ENCODE results near the gene SMC1B. TPM values are rescaled to one million over a fixed set of nuclear protein-coding genes. Genes with fewer than 3 reads are reported as not detected.

SMC1B gene
- total and polyA plus RNA-seq, 9 of the 15 experiments (the other 6 are each of a cell fraction or from before 2014, with no cell fraction given) = 0.03 TPM; not detected in 8

- no TSS peak for BruUV-seq (replicated peaks)
- ChIA-PET CTCF (ENCODE audit: low intra/inter-chr PET ratio) (no interaction called here), POLR2A (no interaction called here)
- no peaks in the 10 kb centered on the region for H3K9me1 ChIP-seq (ENCODE audit: control insufficient read depth, insufficient read depth, low read length)
- DNase-seq (ENCODE audit: extremely low read depth in 1 of 4, low spot score in 3 of 4) (no peak), ATAC-seq (no peak), FAIRE-seq (no peak)
- peaks cover 8 to 55% of the 10 kb centered on the region in 2 experiments; a peak in 4 of 5 replicates for H3K27me3 ChIP-seq (ENCODE audit: control insufficient read depth in 2 of 2, insufficient read depth in 2 of 2, low read length in 2 of 2)
- no peaks in the 10 kb centered on the region for H3K79me2 ChIP-seq (ENCODE audit: control insufficient read depth, insufficient read depth, low read length)
- no peaks in the 10 kb centered on the region for H3K36me3 ChIP-seq (ENCODE audit: control insufficient read depth, insufficient read depth, low read length)
- H3K4me3 ChIP-seq = no peak overlapping the region
- H3K4me1 ChIP-seq (replicated peaks in 1 of 2; ENCODE audit: control insufficient read depth in 2 of 2, insufficient read depth in 2 of 2, low read length in 2 of 2) = no peaks in the 10 kb centered on the region
- no peak overlapping the region for H3K27ac ChIP-seq (ENCODE audit: extremely low read depth, low read depth, low read length)
- TF ChIP-seq MYC (IDR thresholded peaks at IDR 0.05; ENCODE audit: low read depth, low read length) = no peak
- TF ChIP-seq MYC (CRISPR knock-in tag; IDR thresholded peaks at IDR 0.05; ENCODE audit: borderline replicate concordance, low read depth) = no peak
- no peak for TF ChIP-seq HMG20A (CRISPR knock-in tag; conservative IDR thresholded peaks at IDR 0.05)
- no peak for TF ChIP-seq NR1H2 (CRISPR knock-in tag; IDR thresholded peaks at IDR 0.05)
- TF ChIP-seq ARHGAP35 (IDR thresholded peaks at IDR 0.05; ENCODE audit: partially characterized antibody) = no peak
- no peak for TF ChIP-seq SRSF7 (optimal IDR thresholded peaks at IDR 0.05; ENCODE audit: low read depth, low read length)
- no peak for TF ChIP-seq ZNF408 (CRISPR knock-in tag; IDR thresholded peaks at IDR 0.05; ENCODE audit: low read depth)
- no peak for TF ChIP-seq FOXJ2 (tag; IDR thresholded peaks at IDR 0.05)
- H4K20me1 ChIP-seq (replicated peaks; ENCODE audit: control insufficient read depth, insufficient read depth, low read length) = no peaks in the 10 kb centered on the region
- H3K9me3 ChIP-seq (replicated peaks; ENCODE audit: control insufficient read depth, insufficient read depth, low read depth, low read length) = no peaks in the 10 kb centered on the region
- under 1% methylated on average over 21 of the region's 23 CpGs for WGBS (ENCODE audit: insufficient coverage, low coverage, missing lambda C conversion rate)
- H2AFZ ChIP-seq (ENCODE audit: low read depth, low read length) = no peak overlapping the region
- in situ Hi-C loops (cut with MboI) (no loop called here), intact Hi-C loops (cut with micrococcal nuclease) (no loop called here)
- no peak overlapping the region for H3K9ac ChIP-seq (ENCODE audit: insufficient read depth in 1 of 2, low read depth in 2 of 2, low read length in 2 of 2)
- H3K4me2 ChIP-seq (ENCODE audit: insufficient read depth, low read length) = no peak overlapping the region
These were observed 12.3 kb upstream of the SMC1B start for GRCh38 chr22:45425531-45426265.

All from K562 (cell line).